NCI-H82 (cell line): ENCODE results near the gene CST7.
A peak's percentile ranks its signal among the peaks of the same experiment; 100 is the strongest.

Source experiments
- DNase-seq: peaks from one replicate; lab custom pipeline; 2025; lab: John Stamatoyannopoulos, UW

Gene CST7

DNA sequence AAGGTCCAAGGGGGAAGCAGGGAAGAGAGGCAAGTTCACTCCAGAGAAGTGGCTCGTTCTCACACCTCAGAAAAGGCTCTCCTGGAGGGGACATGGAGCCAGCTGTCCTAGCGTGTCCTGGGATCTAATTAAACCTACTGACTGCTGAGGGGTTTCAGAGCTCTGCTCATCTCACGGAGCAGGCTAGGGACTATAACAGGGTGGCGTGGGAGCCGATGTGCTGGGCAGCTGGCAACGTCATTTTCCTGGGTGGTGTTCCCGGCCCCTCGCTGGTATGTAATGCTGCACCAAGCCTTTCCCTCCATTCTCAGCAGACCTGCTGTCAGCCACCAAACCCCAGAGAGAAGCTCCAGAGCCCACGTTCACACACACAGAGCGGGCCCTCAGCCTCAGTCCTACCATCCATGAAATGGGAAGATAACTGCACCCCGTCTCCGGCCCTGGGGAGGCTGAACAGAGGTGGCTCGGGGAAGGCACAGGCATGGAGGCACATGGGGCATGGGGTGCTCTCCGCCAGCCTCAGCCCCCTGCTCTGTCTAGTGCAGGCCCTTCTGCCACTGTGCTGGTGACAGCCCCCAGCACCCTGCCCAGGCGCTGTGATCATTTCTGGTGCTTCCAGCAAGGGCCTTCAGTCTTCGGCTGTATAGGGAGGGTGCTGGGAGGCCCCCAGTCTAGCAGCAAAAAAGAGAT lies 1.9 kb downstream of the CST7 start:
- no peak for DNase-seq

DNA sequence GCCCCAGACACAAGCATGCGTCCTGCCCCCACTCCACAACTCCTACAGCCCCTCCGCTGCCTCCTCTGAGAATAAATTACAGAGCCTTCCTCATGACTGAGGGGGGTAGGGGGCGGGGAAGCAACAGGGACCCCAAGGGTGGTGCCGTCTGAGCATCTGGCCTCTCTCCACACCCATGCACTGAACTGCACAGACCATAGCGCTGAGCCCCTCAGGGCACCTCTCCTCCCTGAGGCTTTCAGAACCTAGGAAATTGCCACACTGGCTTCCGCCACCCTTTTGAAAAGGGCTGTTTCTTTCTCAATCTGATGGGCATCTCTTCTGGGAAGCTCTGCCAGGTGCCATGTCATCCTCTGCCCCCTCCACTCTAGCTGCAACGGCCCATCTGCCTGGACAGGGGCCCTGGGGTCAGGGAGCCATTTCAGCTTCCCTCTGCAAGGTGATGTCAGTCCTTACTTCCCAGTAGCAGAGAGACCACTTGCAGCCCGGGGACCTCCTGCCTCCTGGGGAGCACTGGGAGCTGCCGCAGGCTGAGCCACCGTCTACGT lies 2.5 kb downstream of the CST7 start:
- DNase-seq: no peak

DNA sequence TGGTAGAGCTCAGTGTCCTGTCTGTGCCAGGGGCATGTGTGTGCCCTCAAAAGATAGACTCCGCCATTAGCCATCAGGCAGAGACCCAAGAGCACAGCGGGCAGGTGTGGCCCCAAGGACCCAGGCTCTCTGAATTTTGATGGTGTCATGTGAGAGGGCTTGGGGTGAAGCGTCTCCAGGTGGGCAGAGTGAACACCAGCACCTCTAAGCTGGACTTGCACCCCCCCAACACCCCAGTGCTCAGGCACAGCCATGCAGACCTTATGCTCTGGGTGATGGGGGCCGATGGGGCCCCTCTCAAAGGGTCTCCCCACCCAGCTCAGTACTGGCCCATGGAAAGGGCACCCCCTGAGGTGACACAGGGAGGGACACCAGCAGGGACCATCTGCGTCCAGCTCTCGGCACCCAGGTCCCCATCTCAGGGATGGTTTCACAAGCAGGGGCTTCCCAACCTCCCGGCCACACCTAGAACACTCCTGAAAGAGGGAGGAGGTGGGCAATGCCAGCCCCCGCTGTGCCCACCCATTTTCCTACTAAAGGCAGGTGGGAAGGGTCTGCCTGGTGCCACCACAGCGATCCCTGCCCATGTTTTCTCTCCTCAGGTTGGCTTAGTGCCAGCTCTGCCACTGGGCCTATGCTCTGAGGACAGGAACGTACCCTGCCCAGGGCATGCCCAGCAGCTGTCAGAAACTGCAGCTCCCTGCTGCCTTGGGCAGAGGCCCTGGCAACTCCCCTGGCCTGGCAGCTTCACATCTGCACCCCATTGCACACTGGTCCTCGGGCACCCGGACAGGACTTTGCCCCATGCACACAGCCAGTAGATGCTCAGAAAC lies 3.5 kb downstream of the CST7 start:
- DNase-seq: no peak

DNA sequence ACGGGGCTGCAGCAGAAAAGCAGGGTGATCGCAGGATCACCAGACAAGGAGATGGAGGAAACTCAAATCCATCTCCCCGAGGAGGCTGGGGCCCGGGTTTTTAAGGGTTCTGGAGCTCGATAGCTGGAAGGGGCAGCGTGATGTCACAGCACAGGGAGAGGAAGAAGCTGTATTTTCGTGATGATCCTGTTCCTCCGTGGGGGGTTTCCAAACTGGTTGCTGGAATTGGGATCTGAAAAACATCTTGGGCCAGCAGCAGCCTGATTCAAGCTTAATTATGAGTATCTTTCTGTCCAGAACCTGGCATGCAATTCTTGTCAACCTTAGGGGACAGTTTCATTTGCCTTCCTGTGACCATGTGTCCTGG lies 4.1 kb downstream of the CST7 start:
- no peak for DNase-seq

DNA sequence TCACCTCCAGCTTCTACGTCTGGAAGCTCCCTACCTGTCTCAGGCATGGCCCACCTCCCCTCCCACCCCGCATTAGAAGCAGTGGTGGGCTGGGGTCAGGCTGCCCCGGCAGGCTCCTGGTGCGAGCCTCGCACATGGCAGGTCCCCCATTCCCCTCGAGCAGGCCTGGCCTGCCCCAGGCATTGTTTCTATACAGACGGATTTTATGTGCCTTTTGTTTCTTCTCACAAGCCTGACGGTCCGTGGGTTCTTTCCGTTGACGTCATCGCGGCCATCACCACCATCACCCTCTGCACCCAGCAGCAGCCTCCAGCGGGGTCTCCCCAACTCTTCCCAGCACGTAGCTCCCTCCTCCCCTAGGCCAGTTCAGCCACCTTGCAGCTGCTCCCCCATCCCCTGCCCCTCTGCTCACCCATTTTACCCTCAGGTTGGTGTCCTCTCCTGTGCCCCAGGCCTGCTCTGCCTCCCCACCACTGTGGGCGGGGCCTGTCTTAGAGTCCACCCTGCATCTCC lies 4.6 kb downstream of the CST7 start:
- no peak for DNase-seq

DNA sequence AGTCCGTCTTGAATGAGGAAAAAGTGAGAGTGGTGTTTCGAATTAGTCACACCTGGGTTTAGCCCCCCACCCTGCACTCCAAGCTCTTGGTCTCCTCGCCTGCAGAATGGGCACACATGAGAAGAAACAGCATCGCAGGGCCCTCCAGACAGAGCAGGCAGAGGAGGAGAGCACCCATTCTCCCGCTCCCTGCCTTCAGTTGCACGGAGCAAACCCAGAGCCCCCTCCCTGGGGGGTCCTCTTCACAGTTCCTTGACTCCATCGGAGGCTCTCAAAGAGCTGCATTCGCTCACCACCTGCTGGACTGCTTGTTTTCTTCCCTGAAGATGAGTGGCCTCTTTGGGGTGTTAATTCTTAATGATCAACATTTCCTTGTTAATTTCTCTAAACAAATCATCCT lies 5.1 kb downstream of the CST7 start:
- no peak for DNase-seq

- no peak for DNase-seq
Observed at GRCh38 chr20:24954566-24954965, 5.5 kb downstream of the CST7 start.

- peak; percentile 54 for DNase-seq
Observed at GRCh38 chr20:24955045-24955444, 6.0 kb downstream of the CST7 start.

DNA sequence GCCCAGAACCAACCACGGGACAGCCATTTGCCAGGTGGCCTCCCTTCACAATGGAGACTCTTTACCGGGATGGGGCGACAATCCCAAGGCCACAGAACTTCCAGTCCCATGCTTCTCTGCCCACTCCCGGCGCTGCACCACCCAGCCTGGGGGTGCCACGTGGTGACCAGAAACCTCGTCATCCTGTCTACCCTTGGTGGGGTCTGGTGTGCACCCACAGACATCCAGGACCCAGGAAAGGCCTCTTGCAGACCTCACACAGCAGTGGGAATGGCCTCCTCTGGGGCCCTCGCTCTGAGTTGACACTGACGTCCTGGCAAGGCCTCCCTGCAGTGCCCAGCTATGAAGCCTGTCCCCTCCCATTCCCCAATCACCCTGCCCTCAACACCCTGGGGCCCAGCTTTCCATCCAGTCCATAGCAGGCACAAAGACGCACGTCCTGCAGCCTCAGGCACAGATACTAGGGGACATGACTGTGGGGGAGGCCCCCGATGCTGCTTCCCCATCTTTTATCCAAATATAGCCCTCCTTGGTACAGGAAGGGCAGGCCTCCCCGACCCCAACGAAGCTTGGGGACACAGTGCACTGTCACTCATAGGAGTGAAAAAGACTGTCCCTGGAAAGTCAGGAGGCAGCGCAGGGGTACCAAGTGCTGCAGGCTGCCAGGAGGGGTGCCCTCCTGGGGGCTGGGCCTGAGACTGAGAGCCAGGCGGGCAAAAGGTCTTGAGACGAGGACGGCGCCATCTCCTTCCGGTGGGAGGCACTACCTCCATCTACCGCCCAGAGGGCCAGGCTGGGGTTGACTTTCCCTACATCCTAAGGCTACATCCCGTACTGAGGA lies 7.2 kb downstream of the CST7 start:
- DNase-seq: no peak

- DNase-seq: no peak
Observed at GRCh38 chr20:24957326-24958016, 8.4 kb downstream of the CST7 start.

- DNase-seq: no peak
Observed at GRCh38 chr20:24958506-24959385, 9.7 kb downstream of the CST7 start.

- DNase-seq: no peak
Observed at GRCh38 chr20:24959591-24960301, 10.7 kb downstream of the CST7 start.

DNA sequence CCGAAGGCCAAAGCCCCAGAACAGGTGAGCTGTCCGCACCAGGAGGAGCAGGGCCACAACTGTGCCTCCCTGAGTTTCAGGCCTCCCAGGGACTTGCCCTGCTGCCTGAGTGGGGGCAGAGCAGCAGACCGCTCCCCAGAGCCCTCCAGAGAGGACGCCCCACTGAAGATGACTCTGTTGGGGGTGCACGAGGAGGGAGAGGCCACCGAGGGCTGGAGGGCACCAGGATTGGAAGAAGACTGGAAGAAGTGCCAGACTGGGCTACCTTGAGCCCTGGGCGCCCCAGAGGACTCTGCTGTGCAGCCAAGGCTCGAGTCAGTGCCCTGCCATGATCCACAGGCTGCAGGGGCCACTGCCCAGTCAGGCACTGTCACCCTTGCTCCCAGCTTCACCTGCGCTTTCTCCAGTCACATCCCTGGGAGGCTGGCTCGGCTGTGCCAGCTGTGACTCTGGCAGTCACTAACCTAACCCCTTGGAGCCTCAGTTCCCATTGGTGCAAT lies 11.3 kb downstream of the CST7 start:
- DNase-seq: no peak

DNA sequence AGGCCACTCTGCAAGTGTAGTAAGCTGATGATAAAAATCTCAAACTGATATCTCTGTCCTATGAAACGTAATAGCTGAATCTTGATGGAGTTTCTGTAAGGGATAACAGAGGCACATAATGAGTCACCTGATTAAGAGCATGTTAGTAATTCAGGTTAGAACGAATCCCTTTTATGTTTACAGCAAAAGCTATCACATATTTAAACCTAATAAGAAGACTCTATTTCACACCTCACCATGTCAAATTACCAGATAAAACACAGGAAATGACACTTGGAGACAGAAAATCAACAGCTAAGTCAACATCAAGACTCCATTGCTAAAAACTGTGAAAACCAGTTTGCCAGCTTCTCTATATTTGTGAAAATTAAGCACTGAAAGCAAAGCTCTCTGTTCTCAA lies 11.8 kb downstream of the CST7 start:
- DNase-seq: no peak

DNA sequence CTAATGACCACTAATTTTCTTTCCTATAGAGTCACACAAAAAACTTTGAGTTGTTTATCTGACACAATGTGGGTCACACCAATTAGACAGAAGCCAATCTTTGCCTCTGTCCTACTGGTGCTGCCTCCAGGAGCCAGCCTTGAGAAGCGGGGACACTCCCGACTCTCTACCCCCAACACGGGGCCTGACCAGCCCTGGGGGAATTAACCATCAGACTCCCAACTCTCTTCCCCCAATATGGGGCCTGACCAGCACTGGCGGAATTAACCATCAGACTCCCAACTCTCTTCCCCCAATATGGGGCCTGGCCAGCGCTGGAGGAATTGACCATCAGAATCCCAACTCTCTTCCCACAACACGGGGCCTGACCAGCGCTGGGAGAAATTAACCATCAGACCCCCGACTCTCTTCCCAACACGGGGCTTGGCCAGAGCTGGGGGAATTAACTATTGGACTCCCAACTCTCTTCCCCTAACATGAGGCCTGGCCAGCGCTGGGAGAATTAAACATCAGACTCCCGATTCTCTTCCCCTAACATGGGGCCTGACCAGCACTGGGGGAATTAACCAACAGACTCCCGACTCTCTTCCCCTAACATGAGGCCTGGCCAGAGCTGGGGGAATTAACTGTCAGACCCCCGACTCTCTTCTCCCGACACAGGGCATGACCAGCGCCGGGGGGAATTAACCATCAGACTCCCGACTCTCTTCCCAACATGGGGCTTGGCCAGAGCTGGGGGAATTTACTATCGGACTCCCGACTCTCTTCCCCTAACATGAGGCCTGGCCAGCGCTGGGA lies 12.5 kb downstream of the CST7 start:
- DNase-seq: no peak

GRCh38 chr20:24962182-24962492 lies 13.1 kb downstream of the CST7 start:
- DNase-seq: no peak

GRCh38 chr20:24962510-24962909 lies 13.4 kb downstream of the CST7 start:
- peak; percentile 86 for DNase-seq

DNA sequence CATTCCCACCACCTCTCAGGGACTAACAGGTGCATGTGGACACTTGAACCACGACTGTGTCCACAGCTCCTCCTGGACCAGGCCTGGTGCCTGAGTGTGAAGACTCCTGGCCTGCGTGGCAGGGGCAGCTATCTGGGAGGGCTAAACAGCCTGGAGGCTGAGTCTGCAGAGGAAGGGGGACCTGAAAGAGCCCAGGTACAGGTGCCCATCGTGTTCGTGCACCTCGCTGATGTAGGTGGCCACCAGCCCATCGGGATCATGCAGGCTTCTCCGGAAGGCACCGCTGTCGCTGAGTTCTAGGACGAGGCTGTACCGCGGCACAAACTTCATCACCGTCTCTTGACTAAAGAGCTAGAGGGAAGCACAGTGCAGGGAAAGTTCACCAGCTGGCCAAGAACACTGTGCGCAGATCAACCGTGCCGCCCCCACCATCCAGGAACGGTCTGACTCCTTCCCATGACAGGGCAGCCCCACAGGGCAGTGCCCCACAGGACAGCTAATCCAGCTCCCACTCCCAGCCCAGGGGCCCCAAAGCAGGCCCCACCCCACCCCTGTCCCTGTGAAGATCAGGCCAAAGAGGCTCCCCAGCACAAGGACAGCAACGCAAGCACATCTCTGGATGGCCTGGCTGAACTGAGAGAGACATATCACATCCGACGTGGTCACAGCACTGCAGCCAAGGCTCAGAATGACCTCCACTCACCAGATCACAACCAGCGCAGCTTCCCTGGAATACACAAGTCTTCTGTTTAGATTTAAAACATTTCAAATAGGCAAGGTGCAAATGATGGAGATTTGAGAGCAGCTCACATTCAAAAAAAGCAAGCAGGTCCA lies 14.8 kb downstream of the CST7 start:
- DNase-seq: peak; percentile 48
